ENCODE results near the gene UGT3A2.

The UGT3A2 gene, protein sequence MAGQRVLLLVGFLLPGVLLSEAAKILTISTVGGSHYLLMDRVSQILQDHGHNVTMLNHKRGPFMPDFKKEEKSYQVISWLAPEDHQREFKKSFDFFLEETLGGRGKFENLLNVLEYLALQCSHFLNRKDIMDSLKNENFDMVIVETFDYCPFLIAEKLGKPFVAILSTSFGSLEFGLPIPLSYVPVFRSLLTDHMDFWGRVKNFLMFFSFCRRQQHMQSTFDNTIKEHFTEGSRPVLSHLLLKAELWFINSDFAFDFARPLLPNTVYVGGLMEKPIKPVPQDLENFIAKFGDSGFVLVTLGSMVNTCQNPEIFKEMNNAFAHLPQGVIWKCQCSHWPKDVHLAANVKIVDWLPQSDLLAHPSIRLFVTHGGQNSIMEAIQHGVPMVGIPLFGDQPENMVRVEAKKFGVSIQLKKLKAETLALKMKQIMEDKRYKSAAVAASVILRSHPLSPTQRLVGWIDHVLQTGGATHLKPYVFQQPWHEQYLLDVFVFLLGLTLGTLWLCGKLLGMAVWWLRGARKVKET

DNA sequence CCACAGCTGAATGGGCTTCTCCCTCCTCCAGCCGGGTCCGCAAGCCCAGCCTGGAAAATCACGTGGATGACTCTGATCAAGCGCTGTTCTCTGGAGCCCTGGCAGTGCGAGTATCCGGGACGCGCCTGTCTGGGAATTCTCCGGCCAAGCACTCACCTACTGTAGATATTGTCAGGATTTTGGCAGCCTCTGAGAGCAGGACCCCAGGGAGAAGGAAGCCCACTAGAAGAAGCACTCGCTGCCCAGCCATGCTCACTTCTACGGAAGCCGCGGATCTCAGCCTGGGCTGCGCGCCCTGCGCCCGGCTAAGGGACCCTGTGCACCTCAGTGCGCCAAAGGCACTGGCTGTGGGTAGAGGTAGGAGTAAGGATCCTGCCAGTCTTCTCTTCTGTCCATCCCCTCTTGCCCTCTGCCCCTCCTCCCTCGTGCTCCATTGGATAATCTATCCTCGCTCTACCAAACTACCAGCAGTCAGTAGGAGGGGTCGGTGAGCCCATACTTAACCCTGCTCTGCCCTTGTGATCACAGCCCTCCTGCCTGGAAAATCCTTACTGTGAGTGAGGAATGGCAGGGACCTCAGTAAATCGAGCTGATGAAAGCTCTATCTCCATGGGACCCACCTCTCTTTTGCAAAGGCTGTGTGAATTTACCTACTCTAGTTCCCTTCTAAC, at the start of gene UGT3A2:
TSS of gene UGT3A2 (minus strand) at position 343 of the 671 bp plus-strand sequence. CDS start at position 250, 93 bp downstream.
- DNase-seq = no peak

DNA sequence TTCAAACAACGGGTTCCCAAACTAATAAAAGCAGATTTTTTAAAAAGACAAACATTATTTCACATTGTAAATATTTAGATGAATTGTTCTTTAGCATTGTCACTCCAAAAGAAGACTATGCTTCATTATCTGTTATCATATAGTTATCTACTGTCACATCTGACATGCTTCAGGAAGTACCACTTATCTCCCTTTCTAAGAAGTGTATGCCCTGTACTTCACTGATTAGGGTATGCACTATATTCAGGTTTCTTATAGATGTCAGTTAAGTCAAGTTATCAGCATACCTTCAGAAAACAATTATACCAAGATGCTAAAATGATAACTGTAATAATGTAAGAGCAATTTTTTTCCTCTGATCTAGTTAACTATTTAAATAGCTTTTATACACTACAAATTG, 44.6 kb upstream of the UGT3A2 start:
- no peak for DNase-seq

DNA sequence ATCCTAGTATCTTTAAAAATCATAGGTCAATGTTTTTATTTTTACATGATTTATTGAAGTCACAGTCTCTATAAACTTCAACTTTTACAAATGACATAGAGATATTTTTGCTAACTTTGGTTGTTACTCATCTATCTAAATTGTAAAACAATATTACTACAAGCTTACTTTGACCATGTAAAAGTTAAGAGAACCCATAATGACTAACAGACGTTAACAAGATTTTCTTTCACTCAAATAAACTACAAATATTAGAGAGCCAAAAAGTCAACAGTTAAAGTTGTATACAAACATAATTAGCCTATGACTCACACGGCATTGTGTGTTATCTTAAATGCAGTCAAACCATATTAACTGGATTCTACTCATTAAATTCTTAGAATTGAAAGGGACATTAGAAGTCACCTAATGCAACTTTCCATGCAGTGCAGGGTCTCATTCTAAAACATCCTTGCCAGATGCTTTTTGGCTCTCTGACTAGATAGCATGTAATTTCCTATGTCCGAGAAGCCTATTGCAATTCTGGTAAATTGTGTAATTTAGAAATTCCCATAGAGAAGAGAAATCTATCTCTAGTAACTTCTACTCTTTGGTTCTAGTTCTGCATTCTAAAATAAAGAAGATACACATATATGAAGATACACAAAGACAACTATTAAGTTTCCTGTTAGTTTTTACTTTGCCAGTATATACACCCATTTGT, 42.2 kb upstream of the UGT3A2 start:
- DNase-seq = no peak

DNA sequence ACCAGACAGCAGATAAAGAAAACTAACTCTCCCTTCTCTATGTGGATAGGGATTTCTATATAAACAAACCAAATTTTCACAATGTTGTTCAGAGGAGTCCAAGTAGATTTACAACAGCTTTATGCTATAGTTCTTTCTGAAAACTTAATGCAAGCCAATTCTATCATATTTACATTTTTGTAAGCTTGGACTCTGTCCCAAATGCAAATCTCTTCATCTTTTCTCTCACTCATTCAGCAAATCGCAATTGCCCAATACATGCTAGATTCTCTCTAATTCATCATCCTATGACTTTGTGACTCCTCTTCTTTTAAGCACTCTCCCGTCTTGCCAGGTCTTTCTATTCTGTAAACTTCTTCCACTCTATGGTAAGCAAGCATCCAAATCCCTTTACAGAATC, 39.1 kb upstream of the UGT3A2 start:
- no peak for DNase-seq

DNA sequence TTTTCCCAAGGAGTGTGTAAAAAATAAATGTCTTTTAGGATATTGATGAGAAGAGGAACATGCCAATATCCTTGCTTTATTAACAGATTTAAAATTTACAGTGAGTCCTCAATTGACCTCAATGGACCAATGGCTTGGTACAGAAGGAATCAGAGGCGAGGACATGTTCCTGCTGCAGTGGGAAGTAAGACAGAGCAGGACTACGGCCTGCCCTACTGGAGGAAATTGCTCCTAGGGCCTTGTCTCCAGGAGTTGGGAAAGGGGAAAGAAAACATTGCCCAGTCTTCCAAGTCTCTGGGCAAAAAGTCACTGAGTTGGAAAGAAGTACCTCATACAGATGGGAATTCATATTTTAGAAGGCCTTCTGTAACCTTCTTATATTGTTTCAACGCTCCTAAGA, 33.1 kb upstream of the UGT3A2 start:
- no peak for DNase-seq

DNA sequence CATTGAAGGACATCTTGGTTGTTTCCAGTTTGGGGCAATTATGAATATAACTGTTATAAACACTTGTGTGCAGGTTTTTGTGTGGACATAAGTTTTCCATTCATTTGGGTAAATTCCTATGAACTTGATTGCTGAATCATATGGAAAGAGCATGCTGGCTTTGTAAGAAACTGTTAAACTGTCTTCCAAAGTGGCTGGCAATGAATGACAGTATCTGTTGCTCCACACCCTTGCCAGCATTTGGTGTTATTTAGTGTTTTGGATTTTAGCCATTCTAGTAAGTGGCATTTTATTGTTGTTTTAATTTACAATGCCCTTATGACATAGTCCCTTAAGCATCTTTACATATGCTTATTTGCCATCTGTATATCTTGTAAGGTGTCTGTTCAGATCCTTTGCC, 29.8 kb upstream of the UGT3A2 start:
- no peak for DNase-seq

DNA sequence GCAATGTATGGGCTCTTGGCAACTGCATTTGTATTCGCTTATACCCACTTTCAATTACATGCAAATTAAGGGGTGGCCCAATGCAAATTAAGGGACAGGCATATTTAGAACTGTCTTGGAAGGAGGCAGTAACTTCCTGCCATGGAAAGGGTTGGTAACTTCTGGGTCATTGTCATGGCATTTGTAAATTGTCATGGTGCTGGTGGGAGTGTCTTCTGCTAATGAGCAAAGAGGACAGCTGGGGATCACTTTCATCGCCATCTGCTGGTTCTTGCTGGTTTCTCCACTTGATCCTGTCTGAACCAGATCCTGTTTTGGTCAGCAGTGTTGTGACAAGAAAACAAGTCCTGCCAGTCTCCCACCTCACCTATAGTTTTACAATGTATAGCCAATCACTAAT, 23.3 kb upstream of the UGT3A2 start:
- peak; percentile 66 for DNase-seq

DNA sequence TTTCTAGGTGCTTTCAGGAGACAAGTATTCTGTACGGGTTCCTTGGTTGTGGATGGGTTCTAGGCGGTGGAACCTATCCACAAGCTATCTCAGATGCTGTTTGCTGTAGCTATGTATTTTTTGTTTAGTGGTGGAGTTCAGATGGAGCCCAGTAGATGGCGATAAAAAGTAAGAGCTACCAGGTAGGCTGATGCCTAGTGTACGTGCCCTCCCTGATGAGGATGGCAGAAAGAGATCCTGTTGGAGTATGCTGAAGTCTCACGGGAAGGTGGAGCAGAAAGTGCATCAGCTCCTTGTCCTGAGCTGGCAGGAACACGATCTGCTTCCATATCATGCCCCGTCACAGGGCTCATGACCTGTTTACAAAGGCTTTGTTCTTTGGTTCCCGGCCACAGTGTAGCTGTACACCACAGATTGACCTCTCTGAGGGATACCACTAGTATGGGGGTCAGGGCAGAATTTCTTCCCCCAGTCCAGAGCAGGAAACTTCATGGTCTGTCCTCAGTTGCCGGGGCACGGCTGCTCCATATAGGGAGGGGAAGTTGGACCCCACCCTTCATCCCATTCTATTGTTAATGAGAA, 12.6 kb upstream of the UGT3A2 start:
- DNase-seq = peak; percentile 62

DNA sequence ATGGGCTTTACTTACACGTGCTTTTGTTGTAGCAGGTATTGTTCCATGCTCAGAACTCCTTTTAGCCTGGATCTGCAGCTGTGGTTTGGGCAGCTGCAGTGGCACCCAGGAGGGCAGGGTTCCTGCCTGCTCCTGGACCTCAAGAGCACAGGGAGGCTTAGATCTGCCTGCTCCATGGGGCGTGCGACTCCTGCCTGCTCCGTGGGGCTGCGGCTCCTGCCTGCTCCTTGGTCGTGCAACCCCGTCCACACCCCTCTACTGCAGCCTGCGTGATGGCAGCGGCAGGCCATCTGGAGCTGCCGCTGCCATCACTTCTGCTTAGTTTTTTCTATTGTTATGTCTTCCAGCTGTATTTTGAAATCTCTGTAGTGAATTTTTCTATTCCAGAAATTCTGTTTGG, 11.7 kb upstream of the UGT3A2 start:
- DNase-seq = no peak

DNA sequence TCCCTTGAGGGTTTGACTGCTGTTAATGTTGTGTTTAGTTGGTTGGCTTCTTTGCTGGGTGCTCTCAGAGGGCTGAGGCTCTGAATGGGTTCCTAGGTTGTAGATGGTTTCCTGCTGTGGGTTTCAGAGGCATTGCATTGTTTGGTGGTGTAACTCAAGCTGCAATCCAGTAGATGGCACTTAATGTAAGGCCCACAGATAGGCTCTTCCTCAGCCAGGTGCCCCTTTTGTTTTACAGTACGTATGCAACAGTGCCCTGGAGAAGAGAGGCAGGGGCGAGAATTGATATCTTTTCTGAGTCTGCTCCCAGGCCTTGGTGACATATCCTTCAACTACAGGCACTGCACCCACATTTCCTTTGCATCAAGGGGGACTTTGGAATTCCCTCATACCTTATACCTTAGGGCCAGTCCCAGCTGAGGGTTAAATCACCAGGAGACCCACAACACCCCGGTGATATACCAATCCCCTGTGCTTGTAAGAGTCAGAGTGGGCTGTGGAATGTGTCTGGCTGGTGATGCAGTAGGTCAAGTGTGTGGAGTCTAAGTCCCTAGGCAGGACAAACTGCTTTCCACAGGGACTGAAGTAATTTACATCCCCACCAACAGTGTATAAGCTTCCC, 7.0 kb upstream of the UGT3A2 start:
- DNase-seq = peak; percentile 35

DNA sequence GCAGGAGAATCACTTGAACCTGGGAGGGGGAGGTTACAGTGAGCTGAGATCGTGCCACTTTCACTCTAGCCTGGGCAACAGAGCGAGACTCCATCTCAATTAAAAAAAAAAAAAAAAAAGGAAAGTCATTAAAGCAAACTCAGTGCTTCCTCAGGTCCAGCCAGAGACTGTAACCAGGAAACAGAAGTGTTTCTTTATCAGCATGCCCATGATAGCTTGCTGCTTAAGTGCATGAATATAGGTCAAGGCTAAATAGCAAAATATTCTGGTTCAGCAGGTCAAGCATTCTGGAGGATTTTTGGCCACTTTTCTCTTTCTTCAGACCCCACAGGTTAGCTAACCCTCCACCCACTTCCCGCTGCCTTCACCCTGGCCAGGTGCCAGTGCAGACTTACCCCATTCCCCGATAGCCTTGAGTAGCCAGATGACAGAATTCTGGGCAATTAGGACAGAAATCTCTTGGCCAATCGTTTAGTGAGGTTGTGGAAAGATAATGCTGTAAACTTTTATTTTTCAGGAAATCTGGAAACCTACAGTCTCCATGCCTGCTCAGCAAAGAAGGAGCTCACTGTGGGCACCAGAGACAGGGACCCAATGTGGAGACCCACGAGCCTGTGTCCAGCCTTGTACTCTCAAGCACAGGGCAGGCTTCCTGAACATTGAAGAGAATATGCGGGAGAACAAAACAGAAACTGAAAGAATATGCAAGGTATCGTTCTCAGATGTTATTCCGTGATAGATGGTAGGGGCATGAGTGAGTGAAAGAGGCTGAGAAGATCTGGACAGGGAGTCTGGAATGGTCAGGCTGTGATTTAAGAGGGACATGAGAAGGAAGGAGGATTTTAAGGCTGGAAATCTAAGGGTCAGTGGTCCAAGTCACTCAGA, 4.2 kb upstream of the UGT3A2 start:
- peak; percentile 59 for DNase-seq

DNA sequence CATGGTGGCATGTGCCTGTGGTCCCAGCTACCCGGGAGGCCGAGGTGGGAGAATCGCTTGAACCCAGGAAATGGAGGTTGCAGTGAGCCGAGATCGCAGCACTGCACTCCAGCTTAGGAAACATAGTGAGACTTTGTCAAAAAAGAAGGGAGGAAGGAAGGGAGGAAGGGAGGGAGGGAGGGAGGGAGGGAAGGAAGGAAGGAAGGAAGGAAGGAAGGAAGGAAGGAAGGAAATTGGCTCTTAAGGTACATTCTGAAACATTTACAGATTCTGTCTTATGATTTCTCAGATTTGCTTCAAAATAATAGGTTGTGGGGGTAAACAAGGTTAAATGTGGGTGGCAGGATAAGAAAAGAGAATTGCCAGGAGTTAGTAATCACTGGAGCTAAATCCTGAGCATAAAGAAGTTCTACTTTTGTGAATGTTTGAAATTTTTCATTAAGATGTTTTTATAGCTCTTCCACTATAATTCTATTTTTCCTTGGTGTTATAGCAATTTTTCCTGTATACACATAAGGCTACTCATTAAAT, 2.1 kb upstream of the UGT3A2 start:
- no peak for DNase-seq

DNA sequence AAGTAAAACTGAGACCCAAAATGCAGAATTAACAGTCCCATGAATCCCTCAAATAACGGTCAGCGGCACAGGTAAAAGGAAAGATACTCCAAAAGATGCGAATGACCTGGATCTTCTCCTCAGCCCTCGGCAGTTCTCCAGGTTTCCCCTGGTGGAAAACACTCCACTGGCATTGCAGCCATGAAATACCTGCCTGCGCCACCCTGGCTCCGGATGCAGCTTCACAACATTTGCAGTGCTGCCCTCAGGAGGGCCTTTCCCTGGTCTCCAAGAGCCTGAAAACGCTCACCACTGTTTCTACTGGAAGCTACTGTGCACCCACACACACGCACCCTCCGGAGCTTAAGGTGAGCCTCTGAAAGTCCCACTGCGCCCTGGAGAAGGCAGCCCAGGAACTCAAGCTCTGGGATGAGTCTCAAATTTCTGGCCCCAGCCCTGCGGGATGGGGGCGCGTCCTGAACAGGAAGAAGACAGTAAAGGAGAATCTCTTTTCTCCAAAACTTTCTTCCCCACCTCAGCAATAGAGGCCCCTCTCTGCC, 612 bp downstream of the UGT3A2 start:
- DNase-seq = no peak

DNA sequence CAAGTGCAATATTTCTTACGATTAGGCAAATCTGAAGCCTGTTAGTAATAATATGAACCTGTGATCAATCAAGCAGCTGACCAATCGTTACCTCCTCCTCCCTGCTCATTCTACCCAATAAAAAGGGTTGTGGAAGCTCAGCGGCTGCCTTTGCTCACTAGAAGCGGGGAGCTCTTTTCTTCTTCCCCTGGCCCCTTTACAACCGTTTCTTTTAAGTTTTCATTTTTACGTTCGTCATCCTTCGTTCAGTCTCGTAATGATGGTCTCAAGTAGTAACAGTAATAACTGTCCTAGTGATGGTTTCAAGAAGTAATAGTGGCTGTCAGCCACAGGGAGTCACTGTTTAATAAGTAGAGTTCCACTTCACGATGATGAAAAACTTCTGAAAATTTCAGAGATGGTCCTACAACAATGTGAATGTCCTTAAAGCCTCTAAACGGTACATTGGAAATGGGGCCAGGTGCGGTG, 6.2 kb downstream of the UGT3A2 start:
- DNase-seq = peak; percentile 73

DNA sequence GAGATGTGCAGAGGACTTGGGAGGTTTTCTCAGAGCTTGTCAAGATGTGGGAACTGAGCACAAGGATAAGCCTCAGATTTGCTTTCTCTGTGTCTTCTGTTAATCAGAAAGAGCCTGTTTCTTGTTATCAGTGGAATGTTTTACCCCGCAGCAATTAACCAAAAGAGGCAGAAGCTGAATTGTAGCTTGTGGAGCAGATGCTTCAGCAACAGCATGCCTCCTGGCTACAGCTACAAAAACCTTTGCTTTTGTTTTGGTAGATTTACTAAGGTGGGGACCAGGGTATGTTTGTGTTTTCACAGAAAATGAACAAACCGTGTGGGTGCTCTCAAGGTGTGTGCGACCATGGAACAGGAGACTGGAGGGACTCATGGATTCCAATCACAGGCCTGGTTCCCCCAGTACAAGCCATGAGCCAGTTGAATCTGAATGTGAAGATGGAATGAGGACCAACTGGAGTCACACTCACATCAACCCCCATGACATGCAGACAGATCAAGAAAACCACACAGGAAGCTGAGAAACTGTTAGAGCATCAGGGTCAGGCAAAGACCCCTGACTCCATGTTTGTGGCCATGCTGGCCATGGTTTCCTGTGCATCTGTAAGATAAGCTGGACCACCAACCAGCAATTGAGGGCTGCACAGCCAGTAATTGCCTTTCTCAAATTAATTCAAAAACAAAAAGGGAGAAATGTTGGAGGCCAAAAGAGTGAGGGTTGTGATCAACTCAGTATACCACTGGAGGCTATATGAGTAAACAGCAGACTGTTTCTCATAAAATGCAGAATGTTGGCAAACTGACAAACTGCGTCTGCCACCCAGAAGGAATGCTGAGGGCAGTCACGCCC, 6.9 kb downstream of the UGT3A2 start:
- DNase-seq = peak; percentile 7

DNA sequence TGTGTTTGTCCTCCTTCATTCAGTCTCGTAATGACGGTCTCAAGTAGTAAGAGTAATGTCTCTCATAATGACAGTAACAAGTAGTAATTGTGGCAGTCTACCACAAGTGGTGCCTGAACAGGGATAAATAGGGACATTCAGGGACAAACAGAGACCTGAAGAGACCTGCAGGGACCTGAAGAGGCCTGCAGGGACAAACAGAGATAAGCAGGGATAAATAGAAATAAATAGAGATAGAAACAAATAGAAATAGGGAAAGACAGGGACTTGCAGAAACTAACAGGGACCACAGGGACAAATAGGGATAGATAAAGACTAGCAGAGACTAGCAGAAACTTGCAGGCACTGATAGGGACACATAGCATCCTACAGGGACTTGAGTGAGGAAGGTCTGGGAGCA, 7.9 kb downstream of the UGT3A2 start:
- no peak for DNase-seq

DNA sequence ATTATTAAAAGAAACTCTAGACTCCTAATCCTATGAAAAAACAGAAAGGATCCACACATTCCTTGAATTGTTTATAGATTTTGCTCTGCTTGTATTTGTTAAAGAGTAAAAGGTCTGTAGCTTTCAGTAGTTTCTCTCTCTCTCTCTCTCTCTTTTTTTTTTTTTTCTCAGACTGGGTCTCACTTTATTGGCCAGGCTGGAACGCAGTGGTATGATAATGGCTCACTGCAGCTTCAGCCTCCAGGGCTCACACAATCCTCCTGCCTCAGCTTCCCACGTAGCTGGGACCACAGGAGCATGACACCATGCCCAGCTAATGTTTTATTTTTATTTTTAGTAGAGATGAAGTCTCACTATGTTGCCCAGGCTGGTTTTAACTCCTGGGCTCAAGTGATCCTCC, 9.3 kb downstream of the UGT3A2 start:
- DNase-seq = no peak

DNA sequence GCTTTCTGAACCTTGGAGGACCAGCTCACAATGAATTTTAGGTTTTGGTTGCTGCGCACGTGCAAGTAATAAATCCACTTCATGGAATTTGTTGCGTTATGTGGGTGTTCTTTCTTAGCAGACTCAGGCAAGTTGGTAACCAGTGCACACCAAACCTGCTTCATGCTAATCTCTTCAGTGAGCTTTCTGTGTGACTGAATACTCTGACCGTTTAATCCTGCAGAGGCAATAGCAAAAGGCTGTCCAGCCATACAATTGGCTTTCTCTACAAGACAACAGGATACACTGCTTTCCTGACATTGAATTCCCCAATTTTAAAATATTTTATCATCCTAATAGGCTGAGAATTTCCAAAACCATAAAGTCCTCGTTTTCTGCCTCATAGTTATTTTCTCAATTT, 10.3 kb downstream of the UGT3A2 start:
- DNase-seq = no peak

DNA sequence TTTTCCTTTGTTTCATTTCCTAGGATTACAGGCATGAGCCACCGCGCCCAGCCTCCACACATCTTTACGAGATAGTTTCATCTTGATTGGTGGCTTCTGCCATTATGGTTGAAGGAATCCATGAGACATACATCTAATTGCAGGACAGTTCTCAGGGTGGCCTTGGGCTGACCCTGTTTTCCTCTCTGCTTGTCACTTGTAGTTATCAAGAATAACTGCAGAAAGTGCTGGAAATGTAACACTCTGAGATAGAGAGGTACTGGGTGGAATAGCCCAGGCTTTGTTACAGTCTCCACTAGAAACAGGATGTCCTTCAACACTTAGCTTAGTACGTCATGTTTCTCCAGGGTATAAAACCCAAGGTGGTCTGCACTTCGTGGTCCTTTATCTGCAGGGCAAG, 10.7 kb downstream of the UGT3A2 start:
- DNase-seq = no peak

DNA sequence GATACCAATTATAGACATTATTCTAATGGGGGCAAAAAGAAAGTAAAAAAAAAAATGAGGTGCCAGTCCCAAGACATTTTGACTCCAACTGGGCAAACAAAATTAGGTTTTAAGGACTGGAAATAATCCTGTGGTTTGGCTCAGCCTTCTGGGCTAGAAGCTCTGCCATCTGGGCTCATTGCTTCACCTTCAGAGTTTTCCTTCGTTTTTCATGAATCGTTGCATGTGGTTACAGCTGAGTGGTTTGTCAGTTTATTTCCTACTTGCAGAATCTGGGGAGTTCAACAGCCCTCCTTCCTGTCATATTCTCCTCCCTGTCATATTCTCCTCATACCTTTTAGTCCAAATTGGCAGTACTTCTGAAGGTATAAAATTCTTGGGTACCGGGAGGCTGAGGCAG, 12.0 kb downstream of the UGT3A2 start:
- DNase-seq = no peak

All from OCI-M1 (cell line).